RWPE1 (cell line): Measurements from ENCODE around the gene YIPF3.
"Not testable (repeated sequence)": the region's sequence is repeated elsewhere in the genome, so short reads cannot be mapped to it uniquely, and the experiment has no call there.

Experiments used
- CTCF ChIA-PET: fragments of 350-600 bp; sonication (Branson Sonifier 250); formaldehyde crosslinking; extraction: SDS; loops from one replicate; lab custom pipeline; 2021; lab: Yijun Ruan, JAX
- POLR2A ChIA-PET: fragments of 400-600 bp; formaldehyde crosslinking; extraction: SDS; loops from one replicate; lab custom pipeline; 2020; ENCODE audit warnings: antibody characterized with exemption; ENCODE audit not compliant: low non-redundant PET; lab: Yijun Ruan, JAX
- DNase-seq: peaks from one replicate; pipeline ENCODE4 v3.0.0; 2012; ENCODE audit warnings: low spot score
- H3K27ac ChIP-seq: fragments of 450-650 bp; 2 replicates; pipeline ENCODE4 v1.5.1; 2017
- TF ChIP-seq, protein P1 (sequence below): fragments of 450-650 bp; conservative IDR thresholded peaks from 2 replicates; pipeline ENCODE4 v1.5.1; 2017; ENCODE audit warnings: low read depth, mild to moderate bottlenecking

Gene YIPF3

DNA sequence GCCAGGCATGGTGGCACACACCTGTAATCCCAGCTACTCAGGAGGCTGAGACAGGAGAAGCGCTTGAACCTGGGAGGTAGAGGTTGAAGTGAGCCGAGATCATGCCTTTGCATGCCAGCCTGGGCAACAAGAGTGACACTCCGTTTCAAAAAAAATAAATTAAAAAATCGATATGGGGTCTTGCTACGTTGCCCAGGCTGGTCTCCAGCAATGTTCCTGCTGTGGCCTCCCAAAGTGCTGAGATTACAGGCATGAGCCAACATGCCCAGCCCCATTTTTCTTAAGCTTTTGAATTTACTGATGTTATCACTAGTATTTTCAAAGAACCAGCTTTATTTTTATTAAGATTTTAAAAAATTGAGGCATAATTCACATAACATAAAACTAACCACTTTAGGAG, 23.8 kb upstream of the YIPF3 start:
- TF ChIP-seq, protein P1, sequence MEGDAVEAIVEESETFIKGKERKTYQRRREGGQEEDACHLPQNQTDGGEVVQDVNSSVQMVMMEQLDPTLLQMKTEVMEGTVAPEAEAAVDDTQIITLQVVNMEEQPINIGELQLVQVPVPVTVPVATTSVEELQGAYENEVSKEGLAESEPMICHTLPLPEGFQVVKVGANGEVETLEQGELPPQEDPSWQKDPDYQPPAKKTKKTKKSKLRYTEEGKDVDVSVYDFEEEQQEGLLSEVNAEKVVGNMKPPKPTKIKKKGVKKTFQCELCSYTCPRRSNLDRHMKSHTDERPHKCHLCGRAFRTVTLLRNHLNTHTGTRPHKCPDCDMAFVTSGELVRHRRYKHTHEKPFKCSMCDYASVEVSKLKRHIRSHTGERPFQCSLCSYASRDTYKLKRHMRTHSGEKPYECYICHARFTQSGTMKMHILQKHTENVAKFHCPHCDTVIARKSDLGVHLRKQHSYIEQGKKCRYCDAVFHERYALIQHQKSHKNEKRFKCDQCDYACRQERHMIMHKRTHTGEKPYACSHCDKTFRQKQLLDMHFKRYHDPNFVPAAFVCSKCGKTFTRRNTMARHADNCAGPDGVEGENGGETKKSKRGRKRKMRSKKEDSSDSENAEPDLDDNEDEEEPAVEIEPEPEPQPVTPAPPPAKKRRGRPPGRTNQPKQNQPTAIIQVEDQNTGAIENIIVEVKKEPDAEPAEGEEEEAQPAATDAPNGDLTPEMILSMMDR = no peak
- CTCF ChIA-PET = interaction anchor here (0.7 kb wide), 1 partner anchor 176 kb away, joined by 4 read pairs; no protein-coding TSS in a partner anchor
- DNase-seq = no peak
- H3K27ac ChIP-seq = peak overlapping the region; percentile 18; the same call in 1 of the 2 replicates
- POLR2A ChIA-PET = no interaction called here

DNA sequence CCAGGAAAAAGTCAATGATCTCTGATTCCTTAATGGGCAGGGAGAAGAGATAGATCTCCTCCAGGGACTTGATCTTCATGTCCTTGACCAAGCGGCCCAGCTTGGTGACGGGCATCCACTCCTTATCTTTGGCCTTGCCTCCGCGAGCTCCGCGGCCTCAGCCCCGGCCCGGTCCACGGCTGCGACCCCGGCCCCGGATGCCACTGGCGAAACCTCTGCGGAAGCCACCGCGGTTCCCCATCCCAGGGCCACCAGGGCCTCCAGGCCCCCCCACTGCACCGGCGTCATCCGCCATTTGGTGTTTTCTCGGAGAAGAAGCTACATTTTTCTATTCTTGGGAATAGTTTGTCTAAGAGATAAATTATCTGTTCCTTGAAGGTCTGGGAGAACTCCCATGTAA, 22.7 kb upstream of the YIPF3 start:
- CTCF ChIA-PET, DNase-seq, H3K27ac ChIP-seq, POLR2A ChIA-PET: not testable (repeated sequence)

DNA sequence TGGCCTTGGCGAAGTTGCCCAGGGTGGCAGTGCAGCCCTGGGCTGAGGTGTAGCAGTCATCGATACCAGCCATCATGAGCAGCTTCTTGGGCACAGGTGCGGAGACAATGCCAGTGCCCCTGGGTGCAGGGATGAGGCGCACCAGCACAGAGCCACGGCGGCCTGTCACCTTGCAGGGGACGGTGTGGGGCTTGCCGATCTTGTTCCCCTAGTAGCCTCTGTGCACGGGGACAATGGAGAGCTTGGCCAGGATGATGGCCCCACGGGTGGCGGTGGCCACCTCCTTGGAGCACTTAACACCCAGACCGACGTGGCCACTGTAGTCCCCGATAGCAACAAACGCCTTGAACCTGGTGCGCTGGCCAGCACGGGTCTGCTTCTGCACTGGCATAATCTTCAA, 22.3 kb upstream of the YIPF3 start:
- CTCF ChIA-PET = interaction anchor here (0.6 kb wide), 1 partner anchor 20 kb away, joined by 4 read pairs; no protein-coding TSS in a partner anchor
- POLR2A ChIA-PET, H3K27ac ChIP-seq, DNase-seq: not testable (repeated sequence)

DNA sequence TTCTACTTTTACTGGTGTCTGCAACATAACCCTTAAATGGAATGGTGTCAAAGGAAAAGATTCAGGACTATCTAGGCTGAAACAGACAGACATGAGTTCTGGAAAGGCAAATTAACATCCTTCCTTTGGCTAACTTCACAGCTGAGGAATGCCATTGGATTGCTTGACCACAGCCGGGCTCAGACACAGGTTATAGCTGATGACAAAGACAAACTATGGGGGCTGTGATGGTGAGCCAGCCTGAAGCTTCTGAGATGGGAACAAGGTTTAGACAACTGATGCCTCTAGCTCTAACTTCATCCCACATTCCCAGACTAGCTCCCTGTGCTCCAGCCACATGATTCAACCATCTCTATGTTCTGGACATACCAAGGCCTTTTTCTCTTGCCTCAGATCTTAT, 15.5 kb upstream of the YIPF3 start:
- POLR2A ChIA-PET = interaction anchor here (0.6 kb wide), 1 partner anchor 32 kb away, joined by 3 read pairs; no protein-coding TSS in a partner anchor
- DNase-seq = no peak
- TF ChIP-seq, protein P1 = no peak
- CTCF ChIA-PET = no interaction called here
- H3K27ac ChIP-seq = no peak overlapping the region

DNA sequence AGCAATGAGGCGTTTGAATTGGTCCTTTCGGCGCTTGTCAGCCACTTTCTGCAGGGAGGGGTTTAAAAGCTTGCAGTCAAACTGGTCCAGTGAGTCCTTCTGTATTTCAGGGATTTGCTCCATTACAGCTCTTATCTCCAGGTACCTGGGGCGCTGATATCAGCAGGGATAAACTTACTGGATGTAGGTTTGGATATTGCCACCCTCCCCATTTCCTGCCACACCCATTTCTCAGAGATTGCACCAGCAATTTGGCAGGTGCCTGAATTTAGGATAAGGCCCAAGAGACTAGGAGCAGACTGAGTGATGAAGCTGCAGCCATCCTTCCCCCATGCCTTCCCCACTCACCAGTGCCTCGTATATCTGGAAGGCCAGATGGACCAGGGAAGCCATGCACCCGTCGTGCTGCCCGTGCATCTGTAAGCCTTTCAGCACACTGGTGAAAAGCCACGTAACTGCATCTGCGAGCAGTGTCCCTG, 7.8 kb upstream of the YIPF3 start:
- TF ChIP-seq, protein P1 = no peak
- ChIA-PET POLR2A (interaction anchor here (0.6 kb wide), 1 partner anchor 492 kb away, joined by 5 read pairs; no protein-coding TSS in a partner anchor), CTCF (interaction anchor here (0.5 to 2.0 kb wide), 3 partner anchors 17 to 289 kb away, joined by 4 read pairs; no protein-coding TSS in a partner anchor)
- H3K27ac ChIP-seq = peak overlapping the region; percentile 63
- no peak for DNase-seq

DNA sequence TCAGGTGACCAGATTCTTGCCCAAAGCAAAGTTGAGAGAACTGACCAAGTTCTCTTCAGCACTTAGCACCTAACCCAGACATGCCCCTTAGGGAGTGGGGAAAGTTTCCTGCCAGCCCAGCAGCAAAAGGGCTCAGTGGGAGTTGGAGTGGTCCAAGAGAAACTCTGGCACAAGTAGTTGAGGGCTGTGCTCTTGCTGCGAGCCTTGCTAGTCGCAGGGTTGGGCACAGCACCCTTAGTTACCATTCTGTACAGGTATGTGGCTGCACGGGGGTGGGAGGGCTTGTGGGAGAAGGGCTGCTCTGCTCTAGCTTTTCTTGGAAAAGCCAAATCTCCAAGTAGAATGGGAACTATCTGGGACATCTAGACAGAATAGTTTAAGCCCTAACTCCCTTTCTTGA, 6.6 kb upstream of the YIPF3 start:
- TF ChIP-seq, protein P1 = no peak
- H3K27ac ChIP-seq = peak overlapping the region; percentile 63
- no peak for DNase-seq
- ChIA-PET CTCF (no interaction called here), POLR2A (no interaction called here)

DNA sequence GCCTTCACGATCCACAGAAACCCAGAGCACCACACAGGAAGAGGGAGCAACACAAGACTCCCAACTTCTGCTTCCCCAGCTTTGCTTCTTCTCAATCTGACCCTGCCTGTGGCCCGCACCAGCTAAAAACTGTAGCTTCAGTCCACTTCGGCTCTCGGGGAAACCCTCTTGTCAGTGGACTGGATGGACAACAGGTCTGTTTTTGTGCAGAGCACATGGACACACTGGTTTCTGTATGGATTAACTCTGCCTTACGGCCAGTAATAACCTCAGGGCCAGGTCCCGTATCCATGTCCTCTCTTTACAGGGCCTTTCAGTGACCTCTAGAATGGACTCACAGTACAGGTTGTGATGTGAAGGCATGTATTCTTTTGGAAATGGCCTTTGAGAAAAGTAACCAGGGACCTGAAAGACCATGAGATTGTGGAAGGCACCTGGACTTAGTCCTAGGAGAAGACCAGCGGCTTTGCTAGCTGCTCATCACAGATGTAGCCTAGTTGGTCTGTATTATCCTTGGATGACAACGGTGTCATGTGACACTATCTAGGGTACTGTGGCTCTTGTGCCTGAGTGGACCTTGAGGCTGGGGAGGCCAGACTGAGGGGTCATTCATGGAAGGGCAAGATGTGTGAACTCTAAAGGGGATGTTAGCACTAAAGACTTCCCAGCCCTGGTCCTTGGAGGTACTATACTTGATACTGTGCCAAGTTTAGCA, 6.0 kb upstream of the YIPF3 start:
- CTCF ChIA-PET = interaction anchor here (0.6 kb wide), 1 partner anchor 16 kb away, joined by 3 read pairs; no protein-coding TSS in a partner anchor
- H3K27ac ChIP-seq = no peak overlapping the region
- POLR2A ChIA-PET = no interaction called here
- DNase-seq = no peak
- TF ChIP-seq, protein P1 = no peak
